Measurements from ENCODE around the gene NECTIN4.
"Not testable (repeated sequence)": the region's sequence is repeated elsewhere in the genome, so short reads cannot be mapped to it uniquely, and the experiment has no call there.

NECTIN4 gene

DNA sequence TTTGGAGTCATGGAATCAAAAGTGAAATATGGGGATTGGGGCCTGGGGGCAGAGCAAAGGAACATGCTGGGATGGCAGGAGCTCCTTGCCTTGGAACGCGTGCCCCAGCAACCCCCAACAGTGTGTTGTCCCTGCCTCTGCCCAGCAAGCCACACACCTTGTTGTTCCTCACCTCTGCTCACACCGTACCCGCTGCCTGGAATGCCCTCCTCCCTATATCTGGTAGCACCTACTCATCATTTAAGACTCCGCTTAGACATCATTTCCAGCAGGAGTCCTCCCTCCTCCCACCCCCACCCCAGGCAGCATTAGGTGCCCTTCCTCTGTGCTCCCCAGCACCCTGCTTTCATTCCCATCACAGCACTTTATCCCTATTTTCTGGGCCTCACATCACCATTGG lies 7.8 kb downstream of the NECTIN4 start:
- DNase-seq, result no peak

DNA sequence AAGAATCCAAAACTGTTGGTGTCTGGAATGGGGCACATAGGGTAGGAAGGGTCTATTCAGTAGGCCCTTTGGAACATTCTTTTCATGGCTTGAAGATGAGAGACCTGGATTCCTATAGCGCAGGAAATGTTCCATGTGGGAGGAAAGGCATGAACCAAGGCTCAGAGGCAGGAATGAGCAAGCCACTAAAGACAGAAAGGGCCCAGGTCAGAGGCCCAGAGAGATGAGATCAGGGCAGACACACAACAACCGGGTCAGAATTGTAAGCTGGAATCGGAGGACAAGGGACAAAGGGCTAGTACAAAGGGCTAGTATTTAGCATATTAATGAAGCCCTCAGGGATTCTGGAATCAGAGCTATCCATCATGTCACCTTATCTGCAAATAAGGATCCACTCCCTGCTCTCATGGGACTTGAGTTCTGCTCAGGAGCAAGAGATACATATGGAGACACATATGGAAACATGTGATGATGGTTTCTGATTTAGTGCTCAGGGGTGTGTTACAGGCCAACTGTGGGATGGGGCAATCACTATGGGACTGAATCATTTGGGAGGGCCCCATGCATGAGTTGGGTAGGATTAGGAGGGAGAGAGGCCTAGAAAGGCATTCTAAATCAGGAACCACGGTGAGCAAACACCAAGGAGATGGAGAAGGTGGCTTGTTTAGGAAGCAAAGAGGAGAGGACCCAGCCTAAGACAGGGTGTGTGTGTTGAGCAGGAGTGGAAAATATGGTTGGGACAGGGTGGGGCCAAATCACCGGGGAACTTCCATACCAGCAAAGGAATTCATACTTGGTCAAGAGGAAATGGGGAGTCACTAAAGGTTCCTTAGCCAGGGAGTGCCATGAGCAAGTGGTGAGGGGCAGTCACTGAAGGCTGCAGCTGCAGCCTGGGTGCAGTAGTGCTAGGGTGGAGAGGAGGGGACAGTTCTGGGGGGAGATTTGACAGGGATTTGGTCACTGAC lies 8.6 kb downstream of the NECTIN4 start:
- DNase-seq, result no peak

DNA sequence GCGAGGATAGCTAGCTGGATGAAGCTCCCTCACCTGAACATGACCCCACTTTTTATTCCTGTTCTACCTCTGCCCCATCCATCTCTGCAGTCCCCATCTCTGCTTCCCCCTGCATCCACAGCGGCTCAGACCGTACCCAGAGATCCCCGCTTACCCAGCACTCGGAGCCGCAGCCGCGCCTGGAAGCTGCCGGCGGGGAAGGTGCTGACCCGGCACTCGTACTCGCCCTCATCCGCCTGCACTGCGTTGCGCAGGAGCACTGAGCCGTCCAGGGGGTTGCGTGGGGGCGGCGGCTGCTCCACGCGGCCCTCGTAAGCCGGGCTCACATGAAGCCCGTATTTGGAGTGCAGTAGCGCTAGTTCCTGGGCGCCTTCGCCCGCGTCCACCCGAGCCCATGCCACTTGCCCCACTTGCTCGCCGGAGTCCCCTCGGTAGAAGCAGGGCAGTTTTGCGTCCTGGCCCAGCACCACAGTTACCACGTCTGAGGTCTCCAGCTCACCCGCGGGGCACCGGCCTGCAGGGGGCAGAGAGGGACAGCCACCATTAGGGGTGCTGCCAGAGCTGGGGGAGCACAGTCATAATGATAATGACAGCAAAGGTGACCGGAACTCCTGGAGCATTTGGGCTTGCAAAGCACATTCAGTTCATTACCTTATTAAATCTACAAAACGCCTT lies 9.8 kb downstream of the NECTIN4 start:
- no peak for DNase-seq

DNA sequence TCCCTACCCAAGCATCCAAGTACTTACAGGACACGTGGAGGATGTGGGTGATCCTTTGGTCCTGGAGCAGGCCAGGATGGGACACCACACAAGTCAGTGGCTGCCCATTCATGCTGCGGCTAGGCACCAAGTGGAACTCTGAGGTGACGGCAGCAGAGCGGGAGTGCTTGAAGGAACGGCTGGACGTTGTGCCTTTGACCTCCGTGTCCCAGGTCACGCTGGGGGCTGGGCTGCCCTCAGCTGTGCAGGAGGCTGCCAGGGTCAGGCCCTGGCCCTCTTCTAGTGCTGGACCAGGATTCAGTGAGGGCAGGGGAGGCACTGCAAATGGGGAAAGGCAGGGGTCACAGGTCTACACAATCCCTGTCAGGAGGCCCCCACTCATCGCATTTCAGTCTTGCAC lies 11.9 kb downstream of the NECTIN4 start:
- DNase-seq, result no peak

DNA sequence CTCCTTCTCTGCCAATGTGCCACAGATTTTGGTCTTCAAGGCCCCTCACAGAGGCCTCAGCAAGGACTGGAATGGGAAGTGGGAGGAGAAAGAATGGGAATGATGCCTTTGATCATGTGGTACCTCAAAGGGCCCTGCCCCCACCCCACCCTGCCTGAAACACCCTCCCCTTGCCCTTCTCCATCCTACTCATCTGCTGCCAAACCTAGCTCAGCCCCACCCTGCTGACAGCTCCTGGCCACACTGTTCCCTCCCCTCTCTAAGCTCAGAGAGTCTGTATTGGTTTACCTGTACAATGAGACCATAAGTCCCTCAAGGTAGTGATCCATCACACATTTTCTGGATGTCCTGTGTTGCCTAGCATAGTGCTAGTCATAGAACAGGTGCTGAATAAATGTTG lies 12.9 kb downstream of the NECTIN4 start:
- DNase-seq, result no peak

DNA sequence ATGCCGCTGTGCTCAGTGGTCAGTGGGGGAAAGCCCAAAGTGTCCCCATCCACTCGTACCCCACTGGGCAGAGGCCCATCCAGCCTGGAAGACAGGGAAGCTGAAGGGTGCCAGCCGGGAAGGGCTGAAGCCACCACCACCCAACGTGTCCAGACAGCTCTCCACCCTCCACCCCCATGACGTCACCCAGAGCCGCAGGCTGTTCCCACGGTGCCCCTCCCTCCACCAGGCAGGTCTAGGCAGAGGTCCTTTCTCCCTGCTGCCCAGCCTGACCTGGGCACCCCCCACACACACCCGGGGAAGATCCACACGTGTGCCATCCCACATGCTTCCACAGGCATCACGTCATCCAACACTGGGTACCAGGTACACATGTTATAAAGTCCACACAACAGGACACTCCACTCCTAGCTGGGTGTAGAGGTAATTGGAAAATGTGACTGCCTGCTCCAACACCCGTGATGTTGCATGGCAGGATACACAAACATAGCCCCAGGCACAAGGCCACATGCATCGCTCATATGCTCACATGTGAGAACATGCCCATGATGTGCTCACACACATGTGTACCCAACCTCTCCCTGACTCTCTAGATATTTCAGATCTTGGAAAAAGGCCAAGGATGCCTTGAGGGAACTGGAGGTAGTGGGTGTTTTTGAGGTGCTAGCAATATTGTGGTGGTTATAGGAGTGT lies 14.5 kb downstream of the NECTIN4 start:
- no peak for DNase-seq

DNA sequence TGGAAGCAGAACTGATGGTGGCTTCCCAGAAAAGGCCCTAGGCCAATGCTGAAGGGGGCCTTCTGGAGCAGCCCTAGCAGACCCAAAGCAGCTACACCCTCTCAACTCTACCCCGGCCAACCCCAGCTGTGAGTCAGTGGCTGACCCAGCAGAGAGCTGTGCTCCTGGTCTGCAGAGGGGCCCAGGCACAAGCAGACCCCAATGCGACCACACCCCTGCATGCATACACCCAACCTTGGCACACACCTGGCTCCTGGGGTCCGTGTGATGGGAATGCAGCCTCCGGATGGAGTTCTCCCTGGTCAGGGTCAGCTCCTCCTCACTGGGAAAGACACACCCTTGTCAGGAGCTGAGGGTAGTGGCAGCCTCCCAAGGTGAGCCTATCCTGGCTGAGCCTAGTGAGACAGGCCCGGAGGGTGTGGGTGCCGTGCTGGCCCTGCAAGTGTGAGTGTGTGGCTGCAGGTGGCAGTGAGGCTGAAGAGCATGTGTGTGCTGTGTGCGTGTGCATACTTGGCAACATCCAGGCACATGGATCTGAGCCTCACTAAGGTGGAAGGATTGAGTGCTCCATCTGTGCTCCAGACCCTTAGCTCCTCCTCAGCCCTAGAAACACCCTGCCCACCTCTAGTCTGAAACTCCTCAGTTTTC lies 15.8 kb downstream of the NECTIN4 start:
- no peak for DNase-seq

DNA sequence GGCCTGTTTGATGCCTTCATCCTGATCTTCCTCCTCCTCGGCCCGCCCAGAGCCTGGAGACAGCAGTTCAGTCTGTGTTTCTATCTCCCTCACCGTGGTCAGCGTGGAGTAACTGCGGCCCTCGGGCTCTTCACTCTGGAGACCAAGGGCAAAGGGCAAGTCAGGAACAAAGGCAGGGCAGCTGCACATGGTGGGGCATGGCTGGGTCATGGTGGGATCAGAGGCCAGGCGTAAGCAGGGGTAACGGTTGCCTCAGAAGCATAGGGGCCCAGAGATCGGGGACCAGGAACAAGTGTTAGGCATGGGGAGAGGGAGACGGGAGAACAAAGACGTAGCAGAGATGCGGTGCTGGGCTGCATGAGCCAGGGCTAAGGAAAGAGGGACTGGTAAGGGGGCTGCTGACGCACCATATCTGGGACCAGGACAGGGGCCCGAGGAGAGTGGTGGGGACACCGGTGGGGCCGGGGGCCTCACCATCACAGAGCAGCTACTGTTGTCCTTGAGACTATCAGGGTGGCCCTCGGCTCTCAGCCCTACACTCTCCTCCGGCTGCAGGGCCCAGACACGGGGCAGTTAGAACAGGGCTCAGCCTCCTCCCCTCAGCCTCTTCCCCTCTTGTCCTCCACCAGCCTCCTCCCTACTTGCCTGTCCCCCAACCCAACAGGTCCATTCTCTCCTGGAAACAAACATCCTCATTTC lies 16.5 kb downstream of the NECTIN4 start:
- DNase-seq, result no peak

DNA sequence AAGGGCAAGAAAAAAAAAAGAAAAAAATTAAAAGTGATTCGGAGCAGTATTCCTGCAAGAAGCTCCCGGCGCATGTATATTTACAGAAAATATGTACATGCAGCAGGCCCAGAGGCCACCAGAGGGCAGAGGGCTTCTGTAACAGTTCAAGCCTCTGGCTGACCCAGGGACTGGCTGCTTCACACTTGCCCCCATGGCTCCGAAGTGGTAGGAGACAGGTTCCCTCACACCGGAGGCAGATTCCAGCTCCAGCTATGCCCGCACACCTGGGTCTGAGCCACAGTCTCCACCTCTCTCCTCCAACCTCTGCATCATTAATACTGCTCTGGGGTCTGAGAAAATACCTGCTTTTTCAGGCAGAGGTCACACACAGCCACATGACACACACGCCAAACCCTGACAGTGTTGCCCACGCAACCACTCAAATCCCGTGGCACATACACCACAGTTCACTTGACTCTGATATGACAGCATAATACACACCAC lies 17.4 kb downstream of the NECTIN4 start:
- DNase-seq, result peak; percentile 4

DNA sequence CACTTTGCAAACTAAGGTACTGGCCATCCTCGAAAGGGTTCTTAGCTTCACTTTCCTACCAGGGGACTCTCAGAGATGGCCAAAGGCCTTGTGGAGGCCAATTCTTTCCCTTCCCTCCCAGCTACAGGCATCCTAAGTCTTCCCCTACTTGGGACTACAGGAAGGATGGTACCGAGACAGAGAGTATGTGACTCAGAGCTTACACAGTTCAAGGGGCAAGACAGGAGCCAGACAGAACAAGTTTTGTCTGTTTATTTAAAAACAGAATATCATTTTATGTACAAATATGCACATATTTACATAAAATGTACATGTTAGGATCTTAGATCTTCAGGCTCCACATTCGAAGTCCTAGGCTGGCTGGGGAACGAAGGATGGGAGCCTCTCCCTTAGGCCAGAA lies 18.6 kb downstream of the NECTIN4 start:
- no peak for DNase-seq

DNA sequence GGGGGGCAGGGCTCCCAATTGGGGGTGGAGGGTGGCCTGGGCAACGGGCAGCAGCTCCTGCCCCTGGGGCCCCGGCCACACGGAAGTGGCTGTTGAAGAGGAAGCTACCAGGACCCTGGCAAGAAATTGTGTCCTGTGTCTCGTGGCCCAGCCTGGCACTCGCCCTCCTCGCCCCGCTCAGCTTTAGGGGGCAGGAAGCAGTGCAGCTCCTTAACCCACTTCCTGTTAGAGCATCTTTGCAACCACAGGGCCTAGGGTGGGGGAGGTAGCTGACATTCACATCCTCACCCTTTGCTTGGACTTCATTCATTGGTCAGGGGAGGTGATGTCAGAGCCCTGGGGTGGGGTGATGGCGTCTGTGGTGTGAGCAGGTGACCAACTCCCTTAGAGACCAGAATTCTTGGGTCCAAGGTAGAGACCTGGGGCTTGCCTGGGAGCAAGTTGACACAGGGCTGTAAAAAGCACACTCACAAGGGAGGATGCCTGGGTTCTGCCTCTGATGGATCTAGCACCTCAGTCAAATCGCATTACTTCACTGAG lies 19.6 kb downstream of the NECTIN4 start, which contains the start of gene ARHGAP30:
Gene ARHGAP30 (minus strand): TSS at position 161 of the 540 bp plus-strand sequence. CDS start 267 bp downstream, outside the sequence.
- no peak for DNase-seq

DNA sequence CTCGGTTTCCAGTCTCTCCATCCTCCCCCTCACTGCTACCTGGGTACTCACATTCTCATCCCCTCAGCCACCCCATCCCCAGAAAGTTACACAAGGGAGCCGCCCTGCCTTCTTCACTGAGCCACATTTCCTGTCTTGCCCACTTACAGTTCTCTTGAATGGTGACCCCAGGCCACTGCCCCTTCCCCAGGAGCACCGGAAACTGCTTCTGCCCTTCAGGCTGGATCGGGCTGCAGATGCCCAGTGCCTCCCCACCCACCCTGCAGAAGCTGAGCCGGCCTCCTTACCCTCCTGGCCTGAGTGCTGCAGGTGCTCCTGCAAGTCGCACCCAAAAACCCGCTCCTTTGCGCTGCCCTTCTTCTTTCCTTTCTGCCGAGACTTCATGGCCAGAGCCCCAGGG lies 20.1 kb downstream of the NECTIN4 start:
- DNase-seq, result no peak

DNA sequence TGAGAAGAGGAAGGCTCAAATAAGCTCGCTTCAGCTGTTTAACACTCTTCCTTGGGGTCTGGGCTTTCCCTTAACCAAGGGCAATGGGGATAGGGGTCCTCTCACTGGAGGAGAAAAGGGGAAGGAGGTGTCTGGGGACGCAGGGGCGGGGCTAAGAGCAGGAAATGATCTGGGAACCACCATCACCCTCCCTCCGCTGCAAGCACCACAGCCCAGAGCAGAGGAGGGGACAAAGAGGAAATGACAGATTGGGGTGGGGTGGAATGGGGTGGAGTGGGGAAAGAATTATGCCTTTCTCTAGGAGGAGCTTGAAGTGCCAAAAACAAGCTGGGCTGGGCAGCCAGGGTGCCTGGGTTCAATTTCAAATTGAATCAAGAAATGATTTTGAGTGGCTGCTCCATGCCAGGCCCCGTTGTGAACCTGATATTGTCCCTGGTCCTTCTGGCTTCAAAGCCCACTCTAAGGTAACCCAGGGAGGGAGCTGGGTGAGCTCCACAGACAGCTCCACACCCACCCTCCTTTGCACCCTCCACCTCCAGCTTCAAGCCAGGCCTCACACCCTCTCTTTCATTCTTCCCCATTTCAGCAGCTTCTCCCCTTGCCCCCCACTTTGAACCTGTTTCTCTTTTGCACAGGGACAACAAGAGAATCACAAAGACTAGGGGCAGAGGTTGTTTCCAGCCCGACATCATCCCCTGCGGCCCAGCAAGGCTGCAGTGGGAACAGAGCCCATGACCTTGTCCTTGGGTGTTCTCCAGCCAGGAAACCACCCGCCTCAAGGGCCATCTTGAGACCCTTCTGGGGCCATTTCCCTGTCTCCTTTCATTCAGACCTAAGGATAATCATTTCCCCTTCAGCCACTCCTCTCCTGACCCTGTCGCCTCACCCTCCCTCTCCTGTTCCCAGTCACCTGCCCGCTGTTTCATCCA lies 20.8 kb downstream of the NECTIN4 start:
- DNase-seq, result no peak

DNA sequence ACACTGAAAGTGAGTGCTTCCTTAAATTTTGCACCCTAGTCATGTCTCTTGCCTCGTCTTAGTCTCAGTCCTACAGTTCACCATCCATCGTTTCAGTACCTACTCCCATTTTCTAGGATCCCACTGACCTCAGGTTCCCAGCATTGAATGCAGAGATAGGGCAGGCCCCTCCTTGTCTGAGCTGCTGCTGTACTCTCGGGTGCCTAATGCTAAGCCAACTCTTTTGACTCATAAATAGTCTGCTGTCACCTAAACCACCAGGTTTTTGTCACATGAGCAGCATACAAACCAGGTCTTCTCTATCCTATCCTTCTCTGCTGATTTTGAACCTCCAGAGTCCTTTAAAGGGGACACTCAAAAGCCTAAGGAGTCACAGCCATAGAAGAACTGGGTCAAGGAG lies 22.7 kb downstream of the NECTIN4 start:
- DNase-seq, result no peak

DNA sequence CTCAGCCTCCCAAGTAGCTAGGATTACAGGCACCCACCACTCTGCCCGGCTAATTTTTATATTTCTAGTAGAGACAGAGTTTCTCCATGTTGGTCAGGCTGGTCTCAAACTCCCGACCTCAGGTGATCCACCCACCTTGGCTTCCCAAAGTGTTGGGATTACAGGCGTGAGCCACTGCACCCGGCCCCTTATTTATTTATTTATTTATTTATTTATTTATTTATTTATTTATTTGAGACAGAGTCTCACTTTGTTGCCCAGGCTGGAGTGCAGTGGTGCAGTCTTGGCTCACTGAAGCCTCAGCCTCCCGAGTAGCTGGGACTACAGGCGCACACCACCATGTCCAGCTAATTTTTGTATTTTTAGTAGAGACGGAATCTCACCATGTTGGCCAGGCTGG lies 23.7 kb downstream of the NECTIN4 start:
- not testable (repeated sequence) for DNase-seq

DNA sequence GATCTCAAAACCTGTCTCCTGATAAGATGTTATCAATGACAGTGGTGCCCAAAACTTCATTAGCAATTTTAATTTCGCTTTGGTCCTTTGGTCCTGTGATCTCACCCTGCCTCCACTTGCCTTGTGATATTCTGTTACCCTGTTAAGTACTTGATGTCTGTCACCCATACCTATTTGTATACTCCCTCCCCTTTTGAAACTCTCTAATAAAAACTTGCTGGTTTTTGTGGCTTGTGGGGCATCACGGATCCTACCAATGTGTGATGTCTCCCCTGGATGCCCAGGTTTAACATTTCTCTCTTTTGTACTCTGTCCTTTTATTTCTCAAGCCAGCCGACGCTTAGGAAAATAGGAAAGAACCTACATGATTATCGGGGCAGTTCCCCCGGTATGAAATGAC lies 25.4 kb downstream of the NECTIN4 start:
- not testable (repeated sequence) for DNase-seq

DNA sequence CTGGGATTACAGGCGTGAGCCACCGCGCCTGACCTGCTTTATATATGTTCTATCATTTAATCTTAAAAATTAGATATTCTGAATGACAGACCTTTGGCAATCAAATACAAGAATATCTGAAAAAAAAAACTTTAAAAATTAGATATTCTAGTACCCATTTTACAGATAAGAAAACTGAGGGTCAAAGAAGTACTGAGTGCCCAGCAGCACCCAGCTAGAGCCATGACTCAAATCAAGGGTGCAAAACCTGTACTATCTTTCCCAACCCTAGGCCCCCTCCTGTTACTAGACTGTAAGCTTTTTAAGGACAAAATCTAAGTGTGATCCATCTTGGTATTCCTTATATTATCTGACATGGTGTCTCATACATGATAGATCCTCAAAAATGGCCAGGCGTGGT lies 27.9 kb downstream of the NECTIN4 start:
- no peak for DNase-seq

DNA sequence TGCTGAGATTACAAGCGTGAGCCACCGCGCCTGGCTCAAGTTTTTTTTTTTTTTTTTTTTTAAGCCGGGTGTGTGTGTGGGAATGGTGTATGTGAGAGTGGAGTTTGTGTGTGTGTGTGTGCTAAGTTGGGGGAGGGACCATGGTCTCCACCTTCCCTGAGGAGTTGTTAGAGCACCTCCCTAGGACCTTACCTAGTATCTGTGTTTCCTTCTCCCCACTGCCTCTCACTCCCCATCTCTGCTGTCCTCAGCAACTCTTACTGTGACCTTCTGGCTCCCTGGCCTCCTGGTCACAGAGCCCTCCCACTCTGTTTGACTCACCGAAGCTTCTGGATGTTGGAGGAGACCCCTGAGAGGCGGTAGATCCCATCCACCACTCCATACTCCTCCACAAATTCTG lies 30.1 kb downstream of the NECTIN4 start:
- DNase-seq, result no peak

DNA sequence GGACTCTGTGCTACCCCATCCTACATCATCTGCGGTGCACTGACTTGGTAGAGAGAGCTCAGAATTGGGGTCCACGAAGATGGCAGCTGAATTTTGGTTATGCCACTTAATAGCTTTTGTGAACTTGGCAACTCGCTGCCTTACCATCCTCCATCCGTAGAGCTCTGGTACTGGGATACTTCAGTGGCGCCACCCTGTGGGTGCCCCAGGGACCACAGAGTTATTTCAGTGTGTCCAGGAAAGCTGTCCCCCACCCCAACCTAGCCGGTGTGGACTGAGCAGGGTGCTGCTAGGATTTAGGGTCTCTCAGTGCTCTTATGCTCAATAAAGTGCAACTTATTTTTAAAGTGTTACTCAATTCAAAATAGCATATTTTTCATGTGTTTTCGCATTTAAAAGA lies 34.6 kb downstream of the NECTIN4 start:
- no peak for DNase-seq

DNA sequence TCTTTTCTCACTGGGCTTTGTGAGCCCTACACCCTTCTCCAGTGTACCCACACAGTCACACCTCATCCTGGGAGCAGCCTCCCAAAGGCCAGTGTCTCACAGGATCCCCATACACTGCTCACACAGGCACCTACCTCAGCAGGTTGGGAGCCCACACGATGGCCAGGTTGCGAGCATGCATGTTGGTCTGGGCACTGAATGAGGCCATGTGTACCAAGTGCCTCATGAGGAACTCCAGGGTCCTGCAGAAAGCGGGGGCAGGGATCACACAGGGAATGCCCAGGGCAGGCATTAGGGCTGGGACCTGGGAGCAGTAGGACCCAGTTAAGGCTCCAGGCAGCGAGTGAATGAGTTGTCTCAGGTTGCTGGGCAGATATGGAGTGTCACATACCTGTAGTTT lies 35.1 kb downstream of the NECTIN4 start:
- no peak for DNase-seq

DNA sequence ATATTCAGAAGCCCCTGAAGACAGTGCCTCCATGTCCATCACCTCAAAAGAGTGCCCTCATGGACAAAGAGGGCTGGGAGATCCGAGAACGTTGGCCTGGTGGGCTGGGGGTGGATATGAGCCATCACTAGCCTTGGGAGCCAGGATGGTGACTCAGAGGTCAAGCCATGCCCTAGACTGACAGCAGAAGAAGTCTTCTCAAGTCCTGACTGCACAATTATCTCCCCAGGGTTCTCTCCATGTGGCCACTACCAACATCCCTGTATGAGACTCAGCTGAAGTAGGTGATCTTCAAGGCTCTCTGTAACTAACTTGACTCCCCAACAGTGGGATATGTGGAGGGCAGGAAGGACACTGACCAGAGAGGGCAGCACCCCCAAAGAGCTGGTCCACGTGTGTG lies 36.5 kb downstream of the NECTIN4 start:
- DNase-seq, result no peak
